Measurements from ENCODE around the gene CPNE9. TPM values are rescaled to one million over a fixed set of nuclear protein-coding genes. Genes with fewer than 3 reads are reported as not detected.

CPNE9 gene
- polyA plus RNA-seq, 1 experiment = not detected

- Histone ChIP-seq H3K4me3 (ENCODE audit: low read depth, low read length) (no peak overlapping the region), H3K27me3 (ENCODE audit: control insufficient read depth, insufficient read depth, low read length) (peaks cover 18% of the 10 kb centered on the region), H3K27ac (ENCODE audit: low read depth, low read length) (no peak overlapping the region), H3K9me3 (ENCODE audit: control insufficient read depth, insufficient read depth, low read length) (no peaks in the 10 kb centered on the region; the same call in 1 of the 2 replicates)
- DNase-seq (ENCODE audit: low read depth, low spot score) = no peak
- TF ChIP-seq CTCF (IDR thresholded peaks at IDR 0.05; ENCODE audit: low read depth, low read length) = no peak
- POLR2A ChIA-PET = no interaction called here
- CTCF ChIA-PET = no interaction called here
Observed at GRCh38 chr3:9703240-9703639, 393 bp upstream of the CPNE9 start.

DNA sequence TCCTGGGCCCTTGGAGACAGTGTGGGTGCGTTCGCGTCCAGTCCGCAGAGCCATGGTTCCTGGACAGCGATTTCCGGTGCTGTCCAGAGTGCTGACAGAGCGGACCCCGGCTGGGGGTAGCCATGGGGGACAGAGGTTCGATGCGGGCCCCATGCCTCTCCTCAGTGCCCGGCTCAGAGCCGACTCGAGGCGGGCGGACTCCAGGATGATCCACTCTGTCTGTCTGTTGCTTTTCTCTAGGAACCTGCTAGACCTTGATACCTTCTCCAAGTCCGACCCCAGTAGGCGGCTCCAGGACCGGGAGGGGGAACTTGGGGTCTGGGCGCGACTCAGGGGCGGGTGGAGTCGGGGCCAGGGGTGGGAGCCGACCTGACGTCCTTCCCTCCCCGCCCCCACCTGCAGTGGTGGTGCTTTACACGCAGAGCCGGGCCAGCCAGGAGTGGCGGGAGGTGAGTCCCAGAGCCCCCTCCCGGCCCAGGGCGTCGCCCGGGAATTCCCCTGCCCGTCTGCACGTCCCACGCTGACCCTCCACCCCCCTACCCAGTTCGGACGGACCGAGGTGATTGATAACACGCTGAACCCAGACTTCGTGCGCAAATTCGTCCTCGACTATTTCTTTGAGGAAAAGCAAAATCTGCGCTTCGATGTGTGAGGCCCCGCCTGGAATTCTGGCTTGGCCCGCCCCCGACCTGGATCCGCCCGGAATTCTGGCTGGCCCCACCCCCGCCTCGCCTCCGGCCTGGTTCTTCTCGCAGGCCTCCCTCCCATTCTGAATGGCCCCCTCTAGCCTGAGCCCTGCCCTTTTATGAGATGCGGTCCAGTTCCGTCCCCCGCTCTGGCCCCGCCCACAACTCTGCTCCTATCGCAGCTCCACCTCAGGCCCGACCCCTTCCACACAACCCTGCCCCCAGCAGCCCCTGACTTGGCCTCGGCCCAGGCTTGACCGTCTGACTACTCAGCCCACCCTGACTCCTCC is 1.0 kb downstream of the CPNE9 start:
- no peak overlapping the region for H3K27ac ChIP-seq (ENCODE audit: low read depth, low read length)
- no peaks in the 10 kb centered on the region; the same call in 1 of the 2 replicates for H3K9me3 ChIP-seq (ENCODE audit: control insufficient read depth, insufficient read depth, low read length)
- DNase-seq (ENCODE audit: low read depth, low spot score) = no peak
- POLR2A ChIA-PET = no interaction called here
- peak overlapping the region; percentile 37 for H3K4me3 ChIP-seq (ENCODE audit: low read depth, low read length)
- CTCF ChIA-PET = no interaction called here
- H3K27me3 ChIP-seq (ENCODE audit: control insufficient read depth, insufficient read depth, low read length) = peaks cover 18% of the 10 kb centered on the region
- TF ChIP-seq CTCF (IDR thresholded peaks at IDR 0.05; ENCODE audit: low read depth, low read length) = no peak

- DNase-seq (ENCODE audit: low read depth, low spot score) = no peak
- Histone ChIP-seq H3K4me3 (ENCODE audit: low read depth, low read length) (no peak overlapping the region), H3K9me3 (ENCODE audit: control insufficient read depth, insufficient read depth, low read length) (no peaks in the 10 kb centered on the region), H3K27me3 (ENCODE audit: control insufficient read depth, insufficient read depth, low read length) (peaks cover 21% of the 10 kb centered on the region), H3K27ac (ENCODE audit: low read depth, low read length) (no peak overlapping the region)
- ChIA-PET POLR2A (no interaction called here), CTCF (no interaction called here)
- TF ChIP-seq CTCF (IDR thresholded peaks at IDR 0.05; ENCODE audit: low read depth, low read length) = no peak
Observed at GRCh38 chr3:9710174-9710739, 6.6 kb downstream of the CPNE9 start.

DNA sequence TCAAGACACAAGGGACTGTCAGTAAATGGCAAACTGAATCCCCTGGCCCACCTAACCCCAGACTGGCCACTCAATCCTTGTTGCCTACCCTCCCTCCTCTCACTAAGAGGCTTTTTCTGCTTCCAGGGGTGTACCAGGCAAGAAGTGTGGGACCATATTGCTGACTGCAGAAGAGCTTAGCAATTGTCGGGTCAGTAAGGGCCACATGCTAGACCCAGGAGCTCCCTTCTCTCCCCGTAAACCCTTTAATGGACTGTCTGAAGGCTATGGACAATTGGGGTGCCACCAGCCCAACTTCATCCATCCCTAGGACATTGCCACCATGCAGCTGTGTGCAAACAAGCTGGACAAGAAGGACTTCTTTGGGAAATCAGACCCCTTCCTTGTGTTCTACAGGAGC is 8.8 kb downstream of the CPNE9 start:
- TF ChIP-seq CTCF (IDR thresholded peaks at IDR 0.05; ENCODE audit: low read depth, low read length) = no peak
- H3K9me3 ChIP-seq (ENCODE audit: control insufficient read depth, insufficient read depth, low read length) = no peaks in the 10 kb centered on the region
- CTCF ChIA-PET = interaction anchor here (0.6 kb wide), 2 partner anchors 115 to 229 kb away, joined by 3 to 6 read pairs; no protein-coding TSS in a partner anchor
- H3K27me3 ChIP-seq (ENCODE audit: control insufficient read depth, insufficient read depth, low read length) = peaks cover 15% of the 10 kb centered on the region
- H3K4me3 ChIP-seq (ENCODE audit: low read depth, low read length) = no peak overlapping the region
- POLR2A ChIA-PET = interaction anchor here (0.9 kb wide), 1 partner anchor 9 kb away, joined by 3 read pairs; no protein-coding TSS in a partner anchor
- no peak overlapping the region for H3K27ac ChIP-seq (ENCODE audit: low read depth, low read length)
- DNase-seq (ENCODE audit: low read depth, low spot score) = no peak

DNA sequence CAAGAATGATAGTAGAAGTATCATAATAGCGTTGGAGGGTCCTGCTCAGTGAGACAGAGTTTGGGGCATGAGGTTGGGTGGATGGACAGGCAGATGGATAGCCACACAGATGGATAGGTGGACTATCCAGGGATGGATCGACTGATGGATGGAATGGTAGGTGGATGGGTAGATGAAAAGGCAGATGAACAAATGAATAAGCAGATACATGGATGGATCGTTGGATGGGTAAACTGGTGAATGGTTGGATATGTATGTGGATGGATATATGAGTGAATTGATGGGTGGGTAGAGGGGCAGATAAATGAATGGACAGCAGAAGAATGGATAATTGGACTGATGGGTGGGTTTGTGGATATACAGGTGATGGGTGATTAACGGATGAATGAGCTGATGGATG is 9.5 kb downstream of the CPNE9 start:
- DNase-seq (ENCODE audit: low read depth, low spot score) = no peak
- H3K4me3 ChIP-seq (ENCODE audit: low read depth, low read length) = no peak overlapping the region
- no peak overlapping the region for H3K27ac ChIP-seq (ENCODE audit: low read depth, low read length)
- ChIA-PET CTCF (no interaction called here), POLR2A (interaction anchor here (0.9 kb wide), 1 partner anchor 8 kb away, joined by 3 read pairs; no protein-coding TSS in a partner anchor)
- no peak for TF ChIP-seq CTCF (IDR thresholded peaks at IDR 0.05; ENCODE audit: low read depth, low read length)
- H3K9me3 ChIP-seq (ENCODE audit: control insufficient read depth, insufficient read depth, low read length) = no peaks in the 10 kb centered on the region
- peaks cover 21% of the 10 kb centered on the region for H3K27me3 ChIP-seq (ENCODE audit: control insufficient read depth, insufficient read depth, low read length)
